ENCODE data around the gene DNAJC18. TPM values are rescaled to one million over a fixed set of nuclear protein-coding genes. Genes with fewer than 3 reads are reported as not detected.

The DNAJC18 gene
- total RNA-seq, 2 experiments from 2014 or later, result 4.5 to 6.8 TPM

DNA sequence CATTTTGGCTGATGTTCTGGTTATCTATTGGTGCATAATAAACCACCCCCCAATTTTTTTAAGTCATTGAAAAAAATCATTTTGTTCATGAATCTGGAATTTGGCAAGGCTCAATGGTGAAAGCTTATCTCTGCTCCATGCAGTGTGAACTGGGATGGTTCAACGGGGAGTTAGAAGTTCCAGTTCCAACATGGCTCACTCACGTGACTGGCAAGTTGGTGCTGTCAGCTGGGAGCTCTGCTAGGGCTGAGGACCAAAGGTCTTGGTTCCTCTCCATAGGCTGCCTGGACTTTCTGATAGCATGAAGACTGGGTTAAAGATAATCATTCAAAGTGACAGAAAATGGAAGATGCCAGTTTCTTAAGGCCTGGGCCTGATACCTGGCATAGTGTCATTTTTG is 32.4 kb downstream of the DNAJC18 start:
- peaks cover 40% of the 10 kb centered on the region for H3K4me1 Mint-ChIP-seq
- H3K27ac Mint-ChIP-seq, result no peak overlapping the region
- no peak overlapping the region for H3K4me3 Mint-ChIP-seq
- ChIA-PET CTCF (interaction anchor here (0.6 to 5.4 kb wide), 9 partner anchors 9 to 359 kb away, joined by 3 to 31 read pairs (median 3); partner anchors contain the start of gene MZB1), POLR2A (no interaction called here)
- H3K27me3 Mint-ChIP-seq, result no peaks in the 10 kb centered on the region
- no peaks in the 10 kb centered on the region for H3K36me3 Mint-ChIP-seq (ENCODE audit: low read depth)
- H3K9me3 Mint-ChIP-seq, result no peaks in the 10 kb centered on the region
- DNase-seq, result no peak

DNA sequence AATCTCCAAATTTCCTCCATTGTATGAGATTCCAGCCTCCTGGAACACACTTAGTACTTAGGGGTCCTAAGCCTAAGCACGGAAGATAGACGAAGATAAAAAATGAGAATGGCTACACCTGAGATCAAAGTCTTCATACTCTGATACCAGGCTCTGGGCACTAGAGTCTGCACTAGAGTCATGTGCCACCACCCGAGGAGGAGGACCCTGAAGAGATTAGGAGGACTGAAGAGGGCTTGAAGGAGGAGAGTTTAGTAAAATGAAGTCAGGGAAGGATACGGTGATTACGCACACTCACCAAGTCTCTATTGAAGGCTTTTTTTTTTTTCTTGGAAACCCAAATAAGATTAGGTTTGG is 34.9 kb downstream of the DNAJC18 start:
- POLR2A ChIA-PET, result no interaction called here

GRCh38 chr5:139403787-139404483 is 35.4 kb downstream of the DNAJC18 start, which contains the start of gene SPATA24:
Gene SPATA24 (minus strand): TSS chr5:139404089. CDS start chr5:139404060, 29 bp downstream.
- peaks cover 2% of the 10 kb centered on the region for H3K36me3 Mint-ChIP-seq (ENCODE audit: low read depth)
- peaks cover 47% of the 10 kb centered on the region for H3K4me1 Mint-ChIP-seq
- CTCF ChIA-PET, result interaction anchor here (0.6 to 5.5 kb wide), 10 partner anchors 8 to 110 kb away, joined by 3 to 43 read pairs (median 10); partner anchors contain the start of genes MZB1 and PROB1
- H3K27ac Mint-ChIP-seq, result peak within 1 kb of the TSS; percentile 100
- peak within 1 kb of the TSS; percentile 92 for H3K4me3 Mint-ChIP-seq
- H3K9me3 Mint-ChIP-seq, result no peaks in the 10 kb centered on the region
- no peaks in the 10 kb centered on the region for H3K27me3 Mint-ChIP-seq
- POLR2A ChIA-PET, result interaction anchor here (0.6 kb wide), 1 partner anchor 119 kb away, joined by 3 read pairs; no protein-coding TSS in a partner anchor
- DNase-seq, result peak; percentile 99

More for the DNA sequence above, 34.9 kb downstream of the DNAJC18 start:
- no peaks in the 10 kb centered on the region for H3K27me3 Mint-ChIP-seq
- no peak for DNase-seq
- peaks cover 44% of the 10 kb centered on the region for H3K4me1 Mint-ChIP-seq
- peak overlapping the region; percentile 100 for H3K27ac Mint-ChIP-seq
- H3K9me3 Mint-ChIP-seq, result no peaks in the 10 kb centered on the region
- no peaks in the 10 kb centered on the region for H3K36me3 Mint-ChIP-seq (ENCODE audit: low read depth)
- H3K4me3 Mint-ChIP-seq, result peak overlapping the region; percentile 92
- CTCF ChIA-PET, result interaction anchor here (0.6 to 5.5 kb wide), 6 partner anchors 7 to 109 kb away, joined by 3 to 43 read pairs (median 10); partner anchors contain the start of gene MZB1

GRCh38 chr5:139403418-139403786 is 35.9 kb downstream of the DNAJC18 start:
- CTCF ChIA-PET, result interaction anchor here (0.9 to 5.5 kb wide), 12 partner anchors 8 to 110 kb away, joined by 3 to 43 read pairs (median 6); partner anchors contain the start of genes MZB1 and PROB1
- Mint-ChIP-seq H3K4me3 (peak overlapping the region; percentile 92), H3K27ac (peak overlapping the region; percentile 100), H3K9me3 (no peaks in the 10 kb centered on the region), H3K27me3 (no peaks in the 10 kb centered on the region), H3K4me1 (peaks cover 47% of the 10 kb centered on the region), H3K36me3 (ENCODE audit: low read depth) (peaks cover 2% of the 10 kb centered on the region)
- POLR2A ChIA-PET, result interaction anchor here (0.6 kb wide), 1 partner anchor 118 kb away, joined by 3 read pairs; no protein-coding TSS in a partner anchor
- no peak for DNase-seq

DNA sequence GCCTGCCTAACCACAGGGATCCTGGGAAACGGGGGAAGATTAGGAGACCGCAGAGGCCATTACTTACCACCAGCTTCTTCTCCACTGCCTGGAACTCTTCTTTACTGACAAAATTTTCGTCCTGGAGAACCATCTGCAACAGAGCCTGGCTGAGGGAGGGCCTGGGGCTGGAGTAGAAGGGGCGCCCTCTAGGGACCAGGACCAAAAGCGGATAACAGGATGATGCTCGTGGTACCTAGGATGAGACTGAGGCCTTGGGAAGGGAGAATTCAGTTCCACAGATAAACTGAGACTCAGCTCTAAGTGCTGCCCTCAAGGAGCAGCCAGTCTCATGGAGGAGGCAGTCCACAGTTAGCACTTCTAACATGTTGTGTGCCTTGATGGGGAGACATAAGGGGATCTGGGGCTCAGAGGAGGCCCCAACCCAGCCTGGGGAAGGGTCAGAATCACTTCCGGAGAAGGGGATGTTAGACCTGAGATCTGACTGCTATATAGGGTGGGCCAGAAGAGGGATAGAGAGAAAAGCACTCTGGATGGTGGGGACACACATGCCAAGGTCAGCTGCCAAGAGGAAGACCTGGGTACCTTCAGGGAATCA is 36.7 kb downstream of the DNAJC18 start:
- Mint-ChIP-seq H3K27me3 (no peaks in the 10 kb centered on the region), H3K4me1 (peaks cover 44% of the 10 kb centered on the region), H3K36me3 (ENCODE audit: low read depth) (peaks cover 2% of the 10 kb centered on the region), H3K27ac (peak overlapping the region; percentile 100), H3K9me3 (no peaks in the 10 kb centered on the region), H3K4me3 (peak overlapping the region; percentile 92)
- ChIA-PET POLR2A (no interaction called here), CTCF (interaction anchor here (0.8 to 5.5 kb wide), 13 partner anchors 9 to 115 kb away, joined by 3 to 43 read pairs (median 4); partner anchors contain the start of genes DNAJC18 and MZB1)
- no peak for DNase-seq

GRCh38 chr5:139401546-139401945 is 37.8 kb downstream of the DNAJC18 start:
- peaks cover 42% of the 10 kb centered on the region for H3K4me1 Mint-ChIP-seq

DNA sequence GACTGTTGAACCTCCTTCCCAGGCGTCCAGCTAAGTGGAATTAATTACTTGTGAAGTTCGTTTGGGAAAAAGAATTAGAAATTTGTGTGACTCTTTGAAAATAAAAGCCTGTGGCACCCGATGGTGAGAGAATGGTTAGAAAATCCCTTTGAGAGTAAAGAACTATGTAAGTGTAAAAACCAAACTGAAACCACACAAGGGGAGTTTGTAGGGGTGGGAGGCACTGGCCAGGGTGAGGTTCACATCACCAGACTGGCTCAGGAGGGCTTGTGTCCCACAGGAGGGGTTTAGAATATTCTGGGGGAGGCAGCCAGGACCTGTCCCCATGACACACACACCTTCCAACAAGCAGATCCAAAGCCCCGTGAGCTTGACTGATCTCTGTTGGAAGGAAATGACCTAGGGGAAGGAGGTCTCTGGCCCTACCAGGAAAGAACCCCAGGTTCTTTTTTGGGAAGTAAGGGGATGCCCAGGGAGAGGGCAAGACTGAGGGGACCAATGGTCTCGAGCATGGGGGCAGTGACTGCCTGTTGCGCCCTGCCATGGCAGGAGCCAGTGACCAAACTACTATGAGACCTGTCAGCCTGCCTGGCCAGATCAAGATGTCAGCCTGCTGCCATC is 39.7 kb downstream of the DNAJC18 start:
- no peak for DNase-seq
- H3K36me3 Mint-ChIP-seq (ENCODE audit: low read depth), result peaks cover 10% of the 10 kb centered on the region
- ChIA-PET CTCF (interaction anchor here (5.5 kb wide), 1 partner anchor 9 kb away, joined by 43 read pairs; the partner anchor contains the start of gene MZB1), POLR2A (no interaction called here)
- no peaks in the 10 kb centered on the region for H3K27me3 Mint-ChIP-seq
- H3K9me3 Mint-ChIP-seq, result no peaks in the 10 kb centered on the region
- H3K27ac Mint-ChIP-seq, result no peak overlapping the region
- no peak overlapping the region for H3K4me3 Mint-ChIP-seq
- H3K4me1 Mint-ChIP-seq, result peaks cover 47% of the 10 kb centered on the region

More at GRCh38 chr5:139401546-139401945, 37.8 kb downstream of the DNAJC18 start:
- Mint-ChIP-seq H3K4me3 (no peak overlapping the region), H3K36me3 (ENCODE audit: low read depth) (peaks cover 7% of the 10 kb centered on the region), H3K27ac (no peak overlapping the region), H3K9me3 (no peaks in the 10 kb centered on the region), H3K27me3 (no peaks in the 10 kb centered on the region)
- no peak for DNase-seq
- ChIA-PET POLR2A (no interaction called here), CTCF (interaction anchor here (0.8 to 5.5 kb wide), 7 partner anchors 10 to 149 kb away, joined by 3 to 43 read pairs (median 11); partner anchors contain the start of gene MZB1)

DNA sequence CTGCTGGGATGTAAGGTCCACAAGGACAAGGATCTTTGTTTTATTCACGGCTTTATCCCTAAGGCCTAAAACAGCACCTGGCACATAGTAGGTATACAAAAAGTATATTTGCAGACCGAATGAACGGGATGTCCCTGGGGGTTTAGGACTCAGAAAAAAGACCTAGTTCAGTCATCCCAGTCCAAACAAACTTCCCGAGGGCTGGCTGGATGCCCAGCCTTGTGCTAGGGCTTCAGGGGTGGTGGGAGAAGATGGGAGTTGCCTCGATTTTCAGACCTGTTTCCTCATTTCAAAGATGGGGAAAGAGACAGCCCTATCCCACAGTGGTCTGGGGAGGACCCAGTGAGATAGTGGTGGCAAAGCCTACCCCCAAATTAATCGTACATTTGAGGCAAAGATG is 41.4 kb downstream of the DNAJC18 start:
- no peaks in the 10 kb centered on the region for H3K9me3 Mint-ChIP-seq
- ChIA-PET CTCF (interaction anchor here (0.6 kb wide), 1 partner anchor 170 kb away, joined by 3 read pairs; no protein-coding TSS in a partner anchor), POLR2A (no interaction called here)
- H3K36me3 Mint-ChIP-seq (ENCODE audit: low read depth), result peaks cover 10% of the 10 kb centered on the region
- no peak overlapping the region for H3K4me3 Mint-ChIP-seq
- H3K4me1 Mint-ChIP-seq, result peaks cover 34% of the 10 kb centered on the region
- no peak for DNase-seq
- H3K27ac Mint-ChIP-seq, result peak overlapping the region; percentile 19
- no peaks in the 10 kb centered on the region for H3K27me3 Mint-ChIP-seq

DNA sequence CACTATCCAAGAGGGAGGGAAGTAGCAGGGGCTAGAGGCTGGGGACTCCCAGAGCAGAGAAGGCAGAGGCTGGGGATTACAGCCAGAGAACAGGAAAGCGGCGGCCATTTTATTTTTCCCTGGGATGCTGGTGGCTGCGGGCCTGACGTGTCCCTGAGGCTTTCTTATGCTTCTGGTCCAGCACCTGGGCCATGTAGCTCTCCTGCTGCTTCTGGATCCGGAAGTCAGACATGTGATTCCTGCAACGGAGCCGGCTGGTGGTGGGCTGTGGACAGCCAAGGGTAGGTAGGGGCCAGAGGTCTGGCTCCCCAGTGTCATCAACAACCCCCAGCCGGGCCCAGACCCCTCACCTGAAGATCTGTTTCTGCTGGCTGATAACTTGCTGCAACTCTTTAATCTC is 42.6 kb downstream of the DNAJC18 start:
- CTCF ChIA-PET, result interaction anchor here (0.5 to 1.2 kb wide), 3 partner anchors 11 to 146 kb away, joined by 3 read pairs; no protein-coding TSS in a partner anchor
- H3K27me3 Mint-ChIP-seq, result no peaks in the 10 kb centered on the region
- no peak for DNase-seq
- H3K36me3 Mint-ChIP-seq (ENCODE audit: low read depth), result peaks cover 11% of the 10 kb centered on the region
- peaks cover 33% of the 10 kb centered on the region for H3K4me1 Mint-ChIP-seq
- no peak overlapping the region for H3K4me3 Mint-ChIP-seq
- POLR2A ChIA-PET, result no interaction called here
- peak overlapping the region; percentile 2 for H3K27ac Mint-ChIP-seq
- no peaks in the 10 kb centered on the region for H3K9me3 Mint-ChIP-seq

- Mint-ChIP-seq H3K4me3 (no peak overlapping the region), H3K4me1 (peaks cover 37% of the 10 kb centered on the region), H3K9me3 (no peaks in the 10 kb centered on the region), H3K27ac (no peak overlapping the region), H3K27me3 (no peaks in the 10 kb centered on the region), H3K36me3 (ENCODE audit: low read depth) (peaks cover 15% of the 10 kb centered on the region)
- ChIA-PET CTCF (interaction anchor here (0.5 to 1.7 kb wide), 7 partner anchors 8 to 983 kb away, joined by 3 to 4 read pairs (median 3); partner anchors contain the start of gene SPATA24), POLR2A (no interaction called here)
- no peak for DNase-seq
These were observed 43.3 kb downstream of the DNAJC18 start for GRCh38 chr5:139395844-139396640.

DNA sequence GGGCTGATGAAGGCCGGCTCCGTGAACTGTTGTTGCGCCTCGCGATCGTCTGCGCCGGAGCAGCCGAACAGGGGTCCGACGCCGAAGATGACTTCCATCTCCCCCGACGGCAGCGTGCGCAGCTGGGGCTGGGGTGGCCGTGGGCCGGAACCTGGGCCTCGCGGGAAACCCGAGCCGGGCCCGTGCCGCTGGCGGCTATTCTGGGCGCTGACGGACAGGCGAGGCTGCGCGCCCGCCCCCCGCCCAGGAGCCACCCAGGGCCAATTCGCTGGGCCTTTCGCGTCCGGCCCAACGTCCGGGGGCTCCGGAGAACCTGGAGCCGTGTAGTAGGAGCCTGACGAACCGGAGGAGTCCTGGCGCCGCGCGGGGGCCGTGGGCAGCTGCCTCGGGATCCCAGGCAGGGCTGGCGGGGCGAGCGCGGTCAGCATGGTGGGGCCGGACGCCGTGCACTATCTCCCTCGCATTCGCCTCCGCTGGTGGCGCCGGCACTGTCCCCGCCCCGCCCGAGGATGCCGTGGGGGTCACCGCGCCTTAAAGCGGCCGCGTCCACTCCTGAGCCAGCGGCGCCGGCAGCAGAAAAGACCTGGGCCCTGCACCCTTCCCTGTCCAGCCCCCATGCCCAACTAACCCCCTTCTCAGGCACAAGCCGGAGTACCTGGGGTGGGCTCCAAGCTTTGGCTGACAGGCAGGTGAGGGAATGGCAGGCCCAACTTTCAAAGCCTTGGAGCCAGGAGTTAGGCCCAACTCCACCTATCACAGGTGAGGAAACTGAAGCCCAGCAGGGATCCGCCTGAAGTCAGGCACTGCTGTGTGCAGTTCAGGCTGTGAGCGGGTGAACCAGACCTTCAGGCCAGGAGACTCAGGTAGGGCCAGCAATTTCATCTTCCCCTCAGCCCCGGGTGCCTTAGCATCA is 44.4 kb downstream of the DNAJC18 start, which contains the start of gene PROB1:
PROB1 (minus strand) TSS at position 451 of the 913 bp plus-strand sequence; CDS start at position 428, 23 bp downstream.
- ChIA-PET POLR2A (no interaction called here), CTCF (interaction anchor here (0.6 to 1.7 kb wide), 6 partner anchors 9 to 981 kb away, joined by 3 to 4 read pairs (median 3); partner anchors contain the start of gene SPATA24)
- peaks cover 15% of the 10 kb centered on the region for H3K36me3 Mint-ChIP-seq (ENCODE audit: low read depth)
- H3K27ac Mint-ChIP-seq, result no peak within 1 kb of the TSS
- H3K9me3 Mint-ChIP-seq, result no peaks in the 10 kb centered on the region
- no peak for DNase-seq
- peak within 1 kb of the TSS; percentile 87 for H3K4me3 Mint-ChIP-seq
- peaks cover 49% of the 10 kb centered on the region for H3K4me1 Mint-ChIP-seq
- H3K27me3 Mint-ChIP-seq, result no peaks in the 10 kb centered on the region

Data from activated CD4-positive, alpha-beta T cell treated with anti-CD3 and anti-CD28 coated beads, Interleukin-2, amount 10 ng/mL, durations not matched to agents 7 days and 5 days (primary cell).